K562 (cell line): ENCODE data around the gene ZNF81. TPM values are rescaled to one million over a fixed set of nuclear protein-coding genes. Genes with fewer than 3 reads are reported as not detected.

Source experiments
- BHLHE40 ChIP-seq: IDR thresholded peaks from 2 replicates; pipeline ENCODE4 v1.6.1; 2011; ENCODE audit warnings: low read length, improper control_type of control experiment
- ELF1 ChIP-seq: fragments of 200-800 bp; sonication (Bioruptor generic); IDR thresholded peaks from 2 replicates; pipeline ENCODE4 v1.6.1; 2016; ENCODE audit warnings: missing genetic modification characterization, missing compliant biosample characterization
- GABPB1 ChIP-seq: sonication (generic); formaldehyde crosslinking; IDR thresholded peaks from 2 replicates; pipeline ENCODE4 v1.8.0; 2022; ENCODE audit warnings: mild to moderate bottlenecking, missing genetic modification reagents
- KLF16 ChIP-seq: IDR thresholded peaks from 2 replicates; pipeline ENCODE4 v1.6.1; 2016; ENCODE audit warnings: antibody characterized with exemption
- NFATC3 ChIP-seq: fragments of 450-650 bp; IDR thresholded peaks from 2 replicates; pipeline ENCODE4 v1.6.1; 2017; ENCODE audit warnings: mild to moderate bottlenecking
- NR2C2 ChIP-seq, 2 experiments: fragments of 200-800 bp in 1 of 2; sonication (Bioruptor generic) in 1 of 2; sonication (generic) in 1 of 2; formaldehyde crosslinking in 1 of 2; IDR thresholded peaks; 2 replicates each; pipeline versions ENCODE4 v1.6.1 to v1.8.0; 2016 to 2022; ENCODE audit warnings: mild to moderate bottlenecking in 1 of 2, missing compliant biosample characterization in 1 of 2, missing genetic modification characterization in 1 of 2, missing genetic modification reagents in 1 of 2
- RAD51 ChIP-seq: fragments of 450-650 bp; IDR thresholded peaks from 2 replicates; pipeline ENCODE4 v1.7.1; 2016; ENCODE audit warnings: low read depth, mild to moderate bottlenecking, borderline replicate concordance
- SMAD3 ChIP-seq: fragments of 450-650 bp; formaldehyde crosslinking; conservative IDR thresholded peaks from 2 replicates; pipeline ENCODE4 v1.4.0; 2020; ENCODE audit warnings: mild to moderate bottlenecking
- SRF ChIP-seq, 2 experiments: fragments of 250-450, 450-650 bp in 1 of 2; sonication (Bioruptor Pico) in 1 of 2; sonication (generic) in 1 of 2; formaldehyde crosslinking; IDR thresholded peaks; 2 replicates each; pipeline versions ENCODE4 v1.5.0 to v1.5.1; 2020 to 2022; ENCODE audit warnings: mild to moderate bottlenecking in 1 of 2, missing genetic modification reagents in 1 of 2
- ZNF589 ChIP-seq: fragments of 200-800 bp; sonication (Bioruptor generic); IDR thresholded peaks from 2 replicates; pipeline ENCODE4 v1.6.1; 2016; ENCODE audit warnings: low read depth, missing genetic modification characterization, missing compliant biosample characterization
- ZNF707 ChIP-seq: fragments of 250-450 bp; sonication (Bioruptor Pico); conservative IDR thresholded peaks from 2 replicates; pipeline ENCODE4 v1.8.0; 2022; ENCODE audit warnings: inconsistent platforms, mild to moderate bottlenecking, moderate library complexity
- ZSCAN32 ChIP-seq: fragments of 450-650 bp; formaldehyde crosslinking; IDR thresholded peaks from 2 replicates; pipeline ENCODE4 v1.4.0; 2020; ENCODE audit warnings: mild to moderate bottlenecking, moderate library complexity
- polyA plus RNA-seq, 8 experiments: library from polyadenylated mRNA; depleted of rRNA in 4 of 8; stranded (reverse) in 5 of 8; unstranded in 3 of 8; fragments of >200 nt; fragmentation: Nextera tagmentation in 2 of 8; fragmentation: Illumina TruSeq in 1 of 8; extraction: Ambion mirVana in 2 of 8; extraction: Trizol in 1 of 8; gene quantifications; 2 replicates each; pipeline versions ENCODE4 v1.2.1 to v1.2.3, GENCODE V29; 2011 to 2014; ENCODE audit warnings: inconsistent platforms in 1 of 8, missing spikeins in 1 of 8
- total RNA-seq, 7 experiments: library from RNA; depleted of rRNA in 6 of 7; stranded (reverse); fragments of >200 nt in 6 of 7; fragmentation: Illumina TruSeq in 2 of 7; extraction: Trizol in 2 of 7; gene quantifications; 2 replicates each; pipeline versions ENCODE4 v1.2.1 to v1.2.3, GENCODE V29; 2011 to 2021; ENCODE audit warnings: low replicate concordance in 1 of 7
- TF ChIP-seq, protein P1 (sequence below): sonication (generic); formaldehyde crosslinking; IDR thresholded peaks from 2 replicates; pipeline ENCODE4 v1.8.0; 2023; ENCODE audit warnings: mild to moderate bottlenecking, missing genetic modification reagents

Gene ZNF81
- total and polyA plus RNA-seq, 9 of the 15 experiments (the other 6 are each of a cell fraction or from before 2014, with no cell fraction given) = 2.4 to 9.6 (median 4.9) TPM

DNA sequence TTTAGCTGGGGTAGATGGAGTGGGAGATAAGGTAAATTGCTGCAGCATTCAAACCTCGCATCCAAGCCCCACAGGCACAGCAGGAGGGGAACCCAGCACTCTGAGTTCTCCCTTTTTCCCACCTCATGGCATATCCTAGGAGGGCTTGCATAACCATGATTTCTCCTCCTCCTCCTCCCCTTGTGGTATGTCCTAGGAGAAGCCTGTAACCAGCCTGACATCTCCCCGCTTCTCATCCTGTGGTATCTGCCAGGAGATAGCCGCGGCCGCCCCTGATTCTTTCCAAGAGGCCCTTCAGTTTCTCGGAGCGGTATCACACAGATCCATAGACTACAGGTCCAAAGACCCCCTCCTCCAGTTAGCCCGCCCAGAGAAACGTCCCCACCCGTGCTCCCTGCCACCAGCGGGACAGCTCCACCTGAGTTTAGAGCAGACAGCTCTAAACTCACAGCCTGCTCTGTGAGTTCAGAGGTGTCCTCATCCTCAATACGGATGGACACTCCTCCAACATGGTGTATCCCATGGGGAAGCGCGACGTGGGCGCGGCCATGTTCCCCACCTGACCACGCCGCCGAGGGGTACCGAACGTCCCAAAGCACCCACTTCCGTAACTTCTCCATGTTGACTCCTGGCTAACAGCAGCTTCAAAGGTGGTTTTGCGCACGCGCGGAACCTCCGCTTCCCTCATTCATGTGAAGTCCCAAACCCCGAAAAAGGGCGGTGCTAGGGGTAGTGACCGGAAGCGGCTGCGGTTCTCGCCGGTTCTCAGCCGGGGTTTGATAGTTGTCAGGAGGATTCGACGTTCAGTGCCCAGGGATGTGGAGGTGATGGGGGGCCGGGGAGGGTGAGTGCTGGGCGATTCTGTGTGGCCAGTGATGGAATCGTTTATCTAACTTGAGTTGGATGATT, at the start of gene ZNF81 (continued):
- no peak for TF ChIP-seq ZSCAN32 (CRISPR knock-in tag)
- TF ChIP-seq NFATC3 = no peak
- TF ChIP-seq ZNF589 (CRISPR knock-in tag) = peak; percentile 53; the same call in 1 of the 2 replicates
- no peak for TF ChIP-seq SMAD3 (CRISPR knock-in tag)
- peak; percentile 94 for TF ChIP-seq ELF1 (tag)
- peak; percentile 72; the same call in 1 of the 2 replicates for TF ChIP-seq GABPB1 (CRISPR knock-in tag)
- TF ChIP-seq KLF16 = no peak
- peak; percentile 58 for TF ChIP-seq RAD51
- TF ChIP-seq NR2C2 (CRISPR knock-in tag; IDR thresholded peaks at IDR 0.05) = no peak
- peak; percentile 71 for TF ChIP-seq NR2C2 (tag; IDR thresholded peaks at IDR 0.05)
- peak in 1 of 2 experiments; percentile 82; a peak in 1 of 4 replicates for TF ChIP-seq SRF (CRISPR knock-in tag; IDR thresholded peaks at IDR 0.05)
- TF ChIP-seq BHLHE40 = no peak
- TF ChIP-seq ZNF707 = no peak
- TF ChIP-seq, protein P1, sequence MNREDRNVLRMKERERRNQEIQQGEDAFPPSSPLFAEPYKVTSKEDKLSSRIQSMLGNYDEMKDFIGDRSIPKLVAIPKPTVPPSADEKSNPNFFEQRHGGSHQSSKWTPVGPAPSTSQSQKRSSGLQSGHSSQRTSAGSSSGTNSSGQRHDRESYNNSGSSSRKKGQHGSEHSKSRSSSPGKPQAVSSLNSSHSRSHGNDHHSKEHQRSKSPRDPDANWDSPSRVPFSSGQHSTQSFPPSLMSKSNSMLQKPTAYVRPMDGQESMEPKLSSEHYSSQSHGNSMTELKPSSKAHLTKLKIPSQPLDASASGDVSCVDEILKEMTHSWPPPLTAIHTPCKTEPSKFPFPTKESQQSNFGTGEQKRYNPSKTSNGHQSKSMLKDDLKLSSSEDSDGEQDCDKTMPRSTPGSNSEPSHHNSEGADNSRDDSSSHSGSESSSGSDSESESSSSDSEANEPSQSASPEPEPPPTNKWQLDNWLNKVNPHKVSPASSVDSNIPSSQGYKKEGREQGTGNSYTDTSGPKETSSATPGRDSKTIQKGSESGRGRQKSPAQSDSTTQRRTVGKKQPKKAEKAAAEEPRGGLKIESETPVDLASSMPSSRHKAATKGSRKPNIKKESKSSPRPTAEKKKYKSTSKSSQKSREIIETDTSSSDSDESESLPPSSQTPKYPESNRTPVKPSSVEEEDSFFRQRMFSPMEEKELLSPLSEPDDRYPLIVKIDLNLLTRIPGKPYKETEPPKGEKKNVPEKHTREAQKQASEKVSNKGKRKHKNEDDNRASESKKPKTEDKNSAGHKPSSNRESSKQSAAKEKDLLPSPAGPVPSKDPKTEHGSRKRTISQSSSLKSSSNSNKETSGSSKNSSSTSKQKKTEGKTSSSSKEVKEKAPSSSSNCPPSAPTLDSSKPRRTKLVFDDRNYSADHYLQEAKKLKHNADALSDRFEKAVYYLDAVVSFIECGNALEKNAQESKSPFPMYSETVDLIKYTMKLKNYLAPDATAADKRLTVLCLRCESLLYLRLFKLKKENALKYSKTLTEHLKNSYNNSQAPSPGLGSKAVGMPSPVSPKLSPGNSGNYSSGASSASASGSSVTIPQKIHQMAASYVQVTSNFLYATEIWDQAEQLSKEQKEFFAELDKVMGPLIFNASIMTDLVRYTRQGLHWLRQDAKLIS (CRISPR knock-in tag) = 0 out of 2 replicates have a peak, but pooled peaks have one; percentile 47
- TF ChIP-seq, all 486 proteins: peak for 74
